Prostate gland (tissue), 2 donors: ENCODE data around the gene EFCAB14. TPM values are rescaled to one million over a fixed set of nuclear protein-coding genes. Genes with fewer than 3 reads are reported as not detected.
"Not testable (repeated sequence)": the region's sequence is repeated elsewhere in the genome, so short reads cannot be mapped to it uniquely, and the experiment has no call there.

Experiments used
- DNase-seq: peaks from one replicate; pipeline ENCODE4 v3.0.0-alpha.2; 2019; ENCODE audit warnings: low spot score
- H3K27ac ChIP-seq, 2 donors: fragments of 200-600 bp; sonication (generic); 2 replicates each; pipeline ENCODE4 v1.5.1; 2017 to 2019
- H3K27me3 ChIP-seq: fragments of 200-600 bp; sonication (generic); replicated peaks from 2 replicates; pipeline ENCODE4 v1.5.1; 2019; ENCODE audit not compliant: insufficient read depth
- H3K36me3 ChIP-seq, 2 donors: fragments of 200-600 bp; sonication (generic); 1 replicate in 1 of 2; 2 replicates in 1 of 2; pipeline versions ENCODE4 v1.5.1 to v1.8.1; 2017 to 2019
- H3K4me1 ChIP-seq: fragments of 200-600 bp; sonication (generic); replicated peaks from 2 replicates; pipeline ENCODE4 v1.5.1; 2019
- H3K4me3 ChIP-seq, 2 donors: fragments of 200-600 bp; sonication (generic); 2 replicates each; pipeline ENCODE4 v1.5.1; 2017 to 2019
- H3K9me3 ChIP-seq: fragments of 200-600 bp; sonication (generic); 2 replicates; pipeline ENCODE4 v1.5.1; 2017
- CTCF ChIP-seq, 4 experiments: fragments of 200-600 bp in 2 of 4; fragments of 450-650 bp in 2 of 4; sonication (generic) in 2 of 4; IDR thresholded peaks; 1 replicate in 3 of 4; 2 replicates in 1 of 4; pipeline ENCODE4 v1.5.1; 2016 to 2019; ENCODE audit warnings: antibody characterized with exemption in 4 of 4, mild to moderate bottlenecking in 2 of 4, moderate library complexity in 2 of 4
- POLR2A ChIP-seq: fragments of 450-650 bp; IDR thresholded peaks from one replicate; pipeline ENCODE4 v1.6.1; 2016; ENCODE audit warnings: antibody characterized with exemption, mild to moderate bottlenecking
- POLR2AphosphoS5 ChIP-seq: sonication (generic); formaldehyde crosslinking; IDR thresholded peaks from one replicate; pipeline ENCODE4 v1.6.1; 2017; ENCODE audit warnings: antibody characterized with exemption
- WGBS: methylation state at CpG from one replicate; pipeline ENCODE4 v1.1.5; 2018; 5-methylcytosine and 5-hydroxymethylcytosine counted together
- intact Hi-C: fragments of 100-400 bp; cut with DNase I; formaldehyde crosslinking; loops from one replicate; pipeline ENCODE4 v1.14.2; 2022
- total RNA-seq, 2 donors: library from RNA; depleted of rRNA; stranded (reverse); fragments of >200 nt; gene quantifications; one replicate each; pipeline ENCODE4 v1.1.0, GENCODE V29; 2016

Gene EFCAB14
- total RNA-seq, 2 donors from 2014 or later: 99.9 to 116 TPM

- H3K36me3 ChIP-seq: no peaks in the 10 kb centered on the region
- peak overlapping the region in 1 of 2 donors; percentile 1 for H3K27ac ChIP-seq
- WGBS: 55% methylated on average over 2 of the region's 2 CpGs
- no peak overlapping the region for H3K4me3 ChIP-seq
- no peaks in the 10 kb centered on the region for H3K4me1 ChIP-seq
- DNase-seq: no peak
- TF ChIP-seq CTCF (IDR thresholded peaks at IDR 0.05) (no peak), POLR2A (no peak), POLR2AphosphoS5 (no peak)
- intact Hi-C loops: no loop called here
- H3K27me3 ChIP-seq: no peaks in the 10 kb centered on the region
- H3K9me3 ChIP-seq: no peaks in the 10 kb centered on the region
Measured at GRCh38 chr1:46653405-46653958, 65.4 kb downstream of the EFCAB14 start.

- DNase-seq: no peak
- H3K9me3 ChIP-seq: no peaks in the 10 kb centered on the region
- H3K4me3 ChIP-seq: no peak overlapping the region
- intact Hi-C loops: no loop called here
- H3K36me3 ChIP-seq: no peaks in the 10 kb centered on the region
- no peaks in the 10 kb centered on the region for H3K4me1 ChIP-seq
- 56% methylated on average over 6 of the region's 6 CpGs for WGBS
- H3K27ac ChIP-seq: no peak overlapping the region
- TF ChIP-seq POLR2AphosphoS5 (no peak), POLR2A (no peak), CTCF (IDR thresholded peaks at IDR 0.05) (no peak)
- H3K27me3 ChIP-seq: no peaks in the 10 kb centered on the region
Measured at GRCh38 chr1:46652321-46653100, 66.4 kb downstream of the EFCAB14 start.

GRCh38 chr1:46651152-46651551, 67.8 kb downstream of the EFCAB14 start:
- H3K27ac ChIP-seq, H3K4me3 ChIP-seq, H3K9me3 ChIP-seq, H3K36me3 ChIP-seq, DNase-seq, intact Hi-C loops, H3K4me1 ChIP-seq, H3K27me3 ChIP-seq: not testable (repeated sequence)
- WGBS: 92% methylated on average over 3 of the region's 3 CpGs

- Histone ChIP-seq H3K27me3 (no peaks in the 10 kb centered on the region), H3K4me1 (no peaks in the 10 kb centered on the region), H3K9me3 (no peaks in the 10 kb centered on the region), H3K4me3 (no peak overlapping the region), H3K36me3 (no peaks in the 10 kb centered on the region), H3K27ac (no peak overlapping the region)
- DNase-seq: no peak
- WGBS: 99% methylated on average over 3 of the region's 3 CpGs
- TF ChIP-seq CTCF (IDR thresholded peaks at IDR 0.05) (no peak), POLR2A (no peak), POLR2AphosphoS5 (no peak)
- intact Hi-C loops: no loop called here
Measured at GRCh38 chr1:46650491-46650890, 68.4 kb downstream of the EFCAB14 start.

GRCh38 chr1:46649764-46650163, 69.2 kb downstream of the EFCAB14 start:
- no peaks in the 10 kb centered on the region for H3K36me3 ChIP-seq
- DNase-seq: no peak
- no peak for TF ChIP-seq CTCF (IDR thresholded peaks at IDR 0.05)
- no peak for TF ChIP-seq POLR2A
- TF ChIP-seq POLR2AphosphoS5: no peak
- no peak overlapping the region for H3K27ac ChIP-seq
- H3K4me3 ChIP-seq: no peak overlapping the region
- intact Hi-C loops: no loop called here
- no peaks in the 10 kb centered on the region for H3K9me3 ChIP-seq
- no peaks in the 10 kb centered on the region for H3K4me1 ChIP-seq
- 98% methylated on average over 2 of the region's 2 CpGs for WGBS
- H3K27me3 ChIP-seq: no peaks in the 10 kb centered on the region
